Measurements from ENCODE around the gene SCMH1. TPM values are rescaled to one million over a fixed set of nuclear protein-coding genes. Genes with fewer than 3 reads are reported as not detected.

SCMH1 gene
- total RNA-seq, 1 experiment from 2014 or later = 16.5 TPM

- no peak overlapping the region for H3K4me2 ChIP-seq (ENCODE audit: insufficient read depth, insufficient read length, low read length)
- TF ChIP-seq CTCF (conservative IDR thresholded peaks at IDR 0.05) = no peak
Measured at GRCh38 chr1:41103766-41104165, 138.3 kb downstream of the SCMH1 start.

More at GRCh38 chr1:41103766-41104165, 138.3 kb downstream of the SCMH1 start:
- no peaks in the 10 kb centered on the region for H3K23me2 ChIP-seq (ENCODE audit: insufficient read length, low read depth, low read length, poor library complexity, severe bottlenecking)
- H3K9me3 ChIP-seq (ENCODE audit: control insufficient read depth, low read depth, low read length) = no peaks in the 10 kb centered on the region
- no peak overlapping the region for H3K56ac ChIP-seq (ENCODE audit: insufficient read length, low read depth, low read length)
- H3K4me1 ChIP-seq (ENCODE audit: insufficient read depth, low read length) = peaks cover 2% of the 10 kb centered on the region; the same call in 1 of the 2 replicates
- no CpG with 5 or more reads among the region's 4 CpGs for WGBS (ENCODE audit: extremely low coverage, insufficient read length, low lambda C conversion rate)
- no peak overlapping the region for H3K27ac ChIP-seq (ENCODE audit: insufficient read length, low read depth, low read length)
- no peak overlapping the region for H2BK5ac ChIP-seq (ENCODE audit: insufficient read length, low read length)
- no peak overlapping the region for H2BK20ac ChIP-seq (ENCODE audit: low read depth, low read length, poor library complexity, severe bottlenecking)
- Mint-ChIP-seq H3K9me3 (no peaks in the 10 kb centered on the region), H3K36me3 (ENCODE audit: insufficient read depth in 1 of 3, low read depth in 3 of 3) (peaks cover 0 to 3% (median 0%) of the 10 kb centered on the region in 3 experiments; a peak in 1 of 7 replicates), H3K4me1 (peaks cover 6 to 8% of the 10 kb centered on the region in 2 experiments), H3K27ac (0 out of 7 replicates have a peak overlapping the region, but pooled peaks of 1 of the 3 experiments have one; percentile 5), H3K27me3 (ENCODE audit: low read depth) (no peaks in the 10 kb centered on the region), H3K4me3 (no peak overlapping the region)
- no peak overlapping the region for H3K9ac ChIP-seq (ENCODE audit: extremely low read depth, insufficient read length, low read length)
- DNase-seq = no peak
- no peaks in the 10 kb centered on the region for H3K79me1 ChIP-seq (ENCODE audit: insufficient read depth, low read depth, low read length, poor library complexity, severe bottlenecking)
- no peak overlapping the region for H2BK120ac ChIP-seq (ENCODE audit: low read depth, low read length, poor library complexity, severe bottlenecking)
- H3K23ac ChIP-seq (ENCODE audit: insufficient read length, low read depth, low read length) = no peak overlapping the region
- no peak overlapping the region for H2AK5ac ChIP-seq (ENCODE audit: insufficient read length, low read length)
- no peak overlapping the region for H3K4ac ChIP-seq (ENCODE audit: low read depth, low read length)
- no peak overlapping the region for H4K5ac ChIP-seq (ENCODE audit: insufficient read length, low read depth, low read length)
- no peak overlapping the region for H2BK12ac ChIP-seq (ENCODE audit: insufficient read length, low read depth, low read length)
- H3K18ac ChIP-seq (ENCODE audit: insufficient read length, low read depth, low read length) = no peak overlapping the region
- H2AFZ ChIP-seq (ENCODE audit: low read length) = no peak overlapping the region
- no peaks in the 10 kb centered on the region for H4K20me1 ChIP-seq (ENCODE audit: control insufficient read depth, insufficient read depth, insufficient read length)
- H3K14ac ChIP-seq (ENCODE audit: insufficient read depth, low read length) = no peak overlapping the region
- no peak overlapping the region for H4K91ac ChIP-seq (ENCODE audit: insufficient read length, low read depth, low read length)
- H3K27me3 ChIP-seq (ENCODE audit: insufficient read depth, low read length) = no peaks in the 10 kb centered on the region
- no peak overlapping the region for H2BK15ac ChIP-seq (ENCODE audit: low read depth, low read length)
- no peak overlapping the region for H3T11ph ChIP-seq (ENCODE audit: low read length)
- no peaks in the 10 kb centered on the region for H3K79me2 ChIP-seq (ENCODE audit: insufficient read depth, low read length)
- H4K8ac ChIP-seq (replicated peaks; ENCODE audit: insufficient read length, low read depth, low read length) = no peak overlapping the region

Data from H9 (cell line).